ENCODE measurements around the gene LRIG1.

The LRIG1 gene

DNA sequence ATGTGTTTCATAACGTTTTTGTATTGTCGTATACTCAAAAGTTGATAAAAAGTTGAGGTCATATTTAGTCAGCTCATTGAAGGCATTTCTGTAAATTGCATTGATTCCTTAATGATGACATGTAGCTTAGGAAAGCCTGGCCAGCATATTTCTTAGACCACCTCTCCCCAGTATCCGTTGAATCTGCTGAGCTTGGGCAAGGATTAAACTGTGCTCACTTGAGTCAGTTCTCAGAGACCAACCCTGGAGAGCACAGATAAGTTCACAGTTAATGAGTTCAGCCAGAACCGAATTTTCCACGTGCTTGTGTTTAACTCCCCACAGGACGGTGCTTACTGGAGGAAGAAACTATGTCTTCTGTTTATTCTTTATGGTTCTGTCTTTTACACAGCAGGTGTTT is 147.3 kb downstream of the LRIG1 start:
- peak; percentile 48 for DNase-seq (ENCODE audit: low read depth)
- TF ChIP-seq, protein P1, sequence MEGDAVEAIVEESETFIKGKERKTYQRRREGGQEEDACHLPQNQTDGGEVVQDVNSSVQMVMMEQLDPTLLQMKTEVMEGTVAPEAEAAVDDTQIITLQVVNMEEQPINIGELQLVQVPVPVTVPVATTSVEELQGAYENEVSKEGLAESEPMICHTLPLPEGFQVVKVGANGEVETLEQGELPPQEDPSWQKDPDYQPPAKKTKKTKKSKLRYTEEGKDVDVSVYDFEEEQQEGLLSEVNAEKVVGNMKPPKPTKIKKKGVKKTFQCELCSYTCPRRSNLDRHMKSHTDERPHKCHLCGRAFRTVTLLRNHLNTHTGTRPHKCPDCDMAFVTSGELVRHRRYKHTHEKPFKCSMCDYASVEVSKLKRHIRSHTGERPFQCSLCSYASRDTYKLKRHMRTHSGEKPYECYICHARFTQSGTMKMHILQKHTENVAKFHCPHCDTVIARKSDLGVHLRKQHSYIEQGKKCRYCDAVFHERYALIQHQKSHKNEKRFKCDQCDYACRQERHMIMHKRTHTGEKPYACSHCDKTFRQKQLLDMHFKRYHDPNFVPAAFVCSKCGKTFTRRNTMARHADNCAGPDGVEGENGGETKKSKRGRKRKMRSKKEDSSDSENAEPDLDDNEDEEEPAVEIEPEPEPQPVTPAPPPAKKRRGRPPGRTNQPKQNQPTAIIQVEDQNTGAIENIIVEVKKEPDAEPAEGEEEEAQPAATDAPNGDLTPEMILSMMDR (conservative IDR thresholded peaks at IDR 0.05; ENCODE audit: low read length) = no peak
- H3K4me3 ChIP-seq (ENCODE audit: low read length) = no peak overlapping the region

DNA sequence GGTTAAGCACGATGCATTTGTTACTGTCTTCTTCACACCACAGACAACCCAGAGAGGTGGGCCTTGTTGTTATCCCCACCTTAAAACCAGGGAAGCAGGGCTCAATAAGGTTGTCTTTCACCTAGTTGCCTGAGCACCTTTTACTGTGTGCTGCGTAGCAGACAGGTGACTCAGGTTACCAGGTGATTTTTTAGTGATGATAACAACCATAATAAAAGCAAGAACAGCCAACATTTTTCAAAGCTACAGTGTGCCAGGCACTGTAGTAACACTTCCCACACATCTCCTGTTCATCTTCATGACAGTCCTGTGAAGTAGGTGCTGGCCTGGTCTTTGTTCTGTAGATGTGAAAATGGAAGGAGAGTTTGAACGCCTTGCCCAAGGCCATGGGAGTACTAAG is 147.8 kb downstream of the LRIG1 start:
- no peak for DNase-seq (ENCODE audit: low read depth)
- TF ChIP-seq, protein P1 (conservative IDR thresholded peaks at IDR 0.05; ENCODE audit: low read length) = no peak
- H3K4me3 ChIP-seq (ENCODE audit: low read length) = no peak overlapping the region

DNA sequence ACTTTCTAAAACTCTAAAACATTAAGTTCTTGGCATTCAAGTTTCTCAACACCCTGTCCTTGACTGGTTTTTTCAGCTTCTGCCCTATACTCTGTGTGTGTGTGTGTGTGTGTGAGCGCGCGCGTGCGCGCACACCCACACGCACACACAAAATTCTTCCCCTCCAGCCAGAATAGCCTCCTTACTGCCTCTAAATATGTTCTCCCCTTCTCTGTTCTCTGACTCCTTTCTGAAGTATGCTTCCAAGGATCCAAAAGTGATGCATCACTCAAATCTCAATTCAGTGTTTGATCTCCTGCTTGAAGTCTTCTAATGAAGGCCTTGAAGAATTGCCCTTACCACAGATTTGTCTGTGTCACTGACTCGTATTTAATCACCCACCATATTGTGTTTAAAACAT is 150.2 kb downstream of the LRIG1 start:
- H3K4me3 ChIP-seq (ENCODE audit: low read length) = no peak overlapping the region
- TF ChIP-seq, protein P1 (conservative IDR thresholded peaks at IDR 0.05; ENCODE audit: low read length) = no peak
- DNase-seq (ENCODE audit: low read depth) = peak; percentile 42

DNA sequence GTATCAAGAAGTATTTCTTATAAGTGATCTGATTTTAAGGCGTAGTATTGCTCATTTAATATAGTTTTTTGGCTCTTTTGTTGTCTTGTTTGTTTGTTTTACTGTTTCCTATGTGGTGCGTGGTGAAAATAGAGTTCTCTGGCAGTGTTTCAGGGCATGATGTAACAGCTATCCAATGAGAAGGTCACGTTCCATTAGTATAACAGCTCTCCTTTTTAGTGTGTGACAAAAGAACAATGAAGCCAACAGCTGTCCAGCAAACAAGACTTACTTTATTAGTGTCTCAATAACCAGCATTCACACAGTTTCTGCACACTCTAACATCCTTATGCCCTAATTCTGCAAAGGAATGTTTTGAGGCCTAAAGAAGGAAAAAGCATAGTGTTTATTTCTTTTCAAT is 152.1 kb downstream of the LRIG1 start:
- no peak for DNase-seq (ENCODE audit: low read depth)
- TF ChIP-seq, protein P1 (conservative IDR thresholded peaks at IDR 0.05; ENCODE audit: low read length) = no peak
- no peak overlapping the region for H3K4me3 ChIP-seq (ENCODE audit: low read length)

DNA sequence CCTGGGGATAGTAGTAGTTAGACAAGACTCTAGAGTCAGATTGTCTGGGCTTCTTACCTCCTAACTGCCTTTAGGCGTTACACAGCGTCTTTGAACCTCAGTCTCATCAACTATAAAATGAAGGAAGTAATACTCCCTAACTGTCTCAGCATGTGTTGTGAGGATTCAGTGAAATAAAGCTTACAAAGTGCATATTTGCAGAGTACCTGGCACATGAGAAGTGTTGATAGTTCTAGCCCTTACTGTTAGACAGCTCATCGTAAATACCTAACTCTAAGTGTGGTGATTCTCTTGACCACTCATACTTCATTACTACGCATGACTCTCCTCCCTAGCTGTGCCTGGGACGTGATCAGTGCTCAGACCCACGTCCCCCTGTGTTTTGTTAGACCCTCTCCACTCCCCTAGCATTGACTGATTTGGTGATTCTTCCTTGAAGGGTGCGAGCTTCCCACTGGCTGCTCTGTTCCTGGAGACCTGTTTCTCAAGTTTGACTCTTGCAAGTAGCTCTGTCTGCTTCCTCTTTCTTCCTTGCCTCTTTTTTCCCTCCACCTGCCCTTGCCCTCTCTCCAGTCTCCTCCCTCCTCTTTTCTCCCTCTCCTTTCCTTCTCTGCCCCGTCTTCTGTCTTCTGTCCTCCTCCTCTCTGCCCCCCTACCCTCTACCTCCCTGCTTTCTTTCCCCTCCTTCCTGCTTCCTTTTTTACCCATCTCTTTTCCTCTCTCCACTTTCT is 155.8 kb downstream of the LRIG1 start:
- TF ChIP-seq, protein P1 (conservative IDR thresholded peaks at IDR 0.05; ENCODE audit: low read length) = no peak
- H3K4me3 ChIP-seq (ENCODE audit: low read length) = no peak overlapping the region
- DNase-seq (ENCODE audit: low read depth) = peak; percentile 43

DNA sequence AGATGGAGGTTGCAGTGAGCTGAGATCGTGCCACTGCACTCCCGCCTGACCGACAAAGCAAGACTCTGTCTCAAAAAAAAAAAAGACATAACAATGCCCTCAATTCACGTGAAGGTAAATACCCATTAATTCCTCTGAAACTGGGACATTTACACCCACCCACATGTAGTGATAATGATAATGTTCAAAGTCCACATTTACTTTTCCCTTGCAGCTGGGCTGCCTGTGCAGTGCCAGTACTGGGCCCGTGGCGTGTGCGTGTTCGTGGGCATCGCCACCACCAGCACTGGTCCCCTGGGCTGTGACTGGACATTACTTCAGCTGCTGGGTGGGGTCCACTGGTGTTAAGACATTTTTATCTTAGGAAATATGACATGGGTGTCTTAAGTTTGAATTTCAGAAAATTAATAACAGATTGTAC is 156.4 kb downstream of the LRIG1 start:
- TF ChIP-seq, protein P1 (conservative IDR thresholded peaks at IDR 0.05; ENCODE audit: low read length) = no peak
- no peak overlapping the region for H3K4me3 ChIP-seq (ENCODE audit: low read length)
- DNase-seq (ENCODE audit: low read depth) = no peak

DNA sequence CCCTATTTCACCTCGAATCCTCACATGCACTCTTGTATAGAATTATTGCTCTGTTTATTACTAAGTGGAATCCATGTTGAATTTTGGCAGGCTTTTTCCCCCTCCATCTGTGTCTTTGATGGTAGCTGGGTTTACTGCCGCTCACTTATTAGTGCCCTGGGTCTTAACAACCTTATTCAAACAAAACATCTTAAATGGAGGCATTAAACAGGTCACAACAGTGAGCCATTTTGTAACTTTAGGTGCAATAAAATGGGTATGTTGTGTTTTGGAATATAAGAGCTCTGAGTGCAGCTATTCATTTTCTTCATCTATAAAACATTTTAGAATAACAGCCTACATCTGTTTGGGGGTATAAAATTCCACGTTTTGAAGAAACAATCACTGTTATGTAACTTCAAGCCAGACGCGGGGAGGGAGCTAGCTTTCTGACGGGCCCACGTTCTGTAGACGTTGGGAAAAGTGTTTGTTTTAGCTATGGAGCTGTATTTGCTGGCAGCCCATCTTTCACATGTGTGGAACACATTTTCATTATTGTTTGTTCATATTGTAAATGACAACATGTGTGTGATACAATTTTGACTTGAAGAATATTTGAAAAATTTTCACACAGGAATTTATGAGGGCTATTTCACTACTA is 158.0 kb downstream of the LRIG1 start:
- DNase-seq (ENCODE audit: low read depth) = peak; percentile 88
- TF ChIP-seq, protein P1 (conservative IDR thresholded peaks at IDR 0.05; ENCODE audit: low read length) = no peak
- H3K4me3 ChIP-seq (ENCODE audit: low read length) = no peak overlapping the region
